Mesendoderm (in vitro differentiated cells): ENCODE data around the gene PEDS1.
A peak's percentile ranks its signal among the peaks of the same experiment; 100 is the strongest.

ENCODE experiments used
- DNase-seq: peaks from one replicate; pipeline ENCODE4 v3.0.0; 2013
- H2AK5ac ChIP-seq: 2 replicates; pipeline ENCODE4 v1.6.1; 2013; ENCODE audit warnings: low read length, inconsistent platforms
- H2BK120ac ChIP-seq: 2 replicates; pipeline ENCODE4 v1.6.1; 2013; ENCODE audit warnings: low read depth, mild to moderate bottlenecking, low read length, moderate library complexity, mixed read lengths
- H2BK15ac ChIP-seq: replicated peaks from 2 replicates; pipeline ENCODE4 v1.6.1; 2013; ENCODE audit warnings: low read depth, mild to moderate bottlenecking, moderate library complexity
- H2BK5ac ChIP-seq: 2 replicates; pipeline ENCODE4 v1.6.1; 2013; ENCODE audit warnings: low read length, inconsistent platforms
- H3K18ac ChIP-seq: 2 replicates; pipeline ENCODE4 v1.6.1; 2013; ENCODE audit warnings: mild to moderate bottlenecking, low read length, mixed read lengths
- H3K23ac ChIP-seq: one replicate; pipeline ENCODE4 v1.6.1; 2013; ENCODE audit warnings: low read length
- H3K27ac ChIP-seq: 2 replicates; pipeline ENCODE4 v1.5.1; 2013; ENCODE audit warnings: low read depth, mild to moderate bottlenecking, inconsistent platforms, low read length, moderate library complexity
- H3K27me3 ChIP-seq: 2 replicates; pipeline ENCODE4 v1.6.1; 2013; ENCODE audit warnings: low read length, control low read depth, mild to moderate bottlenecking, inconsistent platforms; ENCODE audit not compliant: insufficient read depth, poor library complexity
- H3K36me3 ChIP-seq: 2 replicates; pipeline ENCODE4 v1.6.1; 2013; ENCODE audit warnings: low read length, inconsistent platforms; ENCODE audit not compliant: control insufficient read depth, insufficient read depth
- H3K4ac ChIP-seq: one replicate; pipeline ENCODE4 v1.6.1; 2013; ENCODE audit warnings: low read depth, mild to moderate bottlenecking, low read length, moderate library complexity
- H3K4me1 ChIP-seq: 2 replicates; pipeline ENCODE4 v1.6.1; 2013; ENCODE audit warnings: low read depth, low read length, inconsistent platforms; ENCODE audit not compliant: control insufficient read depth
- H3K4me2 ChIP-seq: 2 replicates; pipeline ENCODE4 v1.6.1; 2013; ENCODE audit warnings: low read length
- H3K4me3 ChIP-seq: 2 replicates; pipeline ENCODE4 v1.5.1; 2013; ENCODE audit warnings: mild to moderate bottlenecking, low read length
- H3K56ac ChIP-seq: one replicate; pipeline ENCODE4 v1.6.1; 2013; ENCODE audit warnings: low read length
- H3K79me1 ChIP-seq: 2 replicates; pipeline ENCODE4 v1.6.1; 2013; ENCODE audit warnings: low read length, inconsistent platforms
- H3K79me2 ChIP-seq: 2 replicates; pipeline ENCODE4 v1.6.1; 2013; ENCODE audit warnings: mild to moderate bottlenecking, low read length; ENCODE audit not compliant: control insufficient read depth, insufficient read depth
- H3K9ac ChIP-seq: 2 replicates; pipeline ENCODE4 v1.6.1; 2013; ENCODE audit warnings: low read length, inconsistent platforms
- H4K5ac ChIP-seq: one replicate; pipeline ENCODE4 v1.6.1; 2013; ENCODE audit warnings: low read length
- H4K8ac ChIP-seq: one replicate; pipeline ENCODE4 v1.6.1; 2013; ENCODE audit warnings: low read depth, mild to moderate bottlenecking, control low read depth, low read length, moderate library complexity
- WGBS: extraction: QIAGEN DNeasy Blood & Tissue Kit; methylation state at CpG from one replicate; pipeline ENCODE4 v1.1.7; 2013; ENCODE audit warnings: low lambda C conversion rate, missing lambda C conversion rate; ENCODE audit not compliant: insufficient coverage; ENCODE audit errors: extremely low coverage; 5-methylcytosine and 5-hydroxymethylcytosine counted together

The PEDS1 gene

GRCh38 chr20:50122763-50123162, 30.8 kb downstream of the PEDS1 start:
- no peak for DNase-seq
- Histone ChIP-seq H2AK5ac (no peak overlapping the region), H2BK5ac (no peak overlapping the region), H3K9ac (no peak overlapping the region), H3K4me2 (no peak overlapping the region), H4K8ac (no peak overlapping the region), H3K79me1 (no peaks in the 10 kb centered on the region), H3K27ac (no peak overlapping the region), H3K4me3 (no peak overlapping the region), H3K4me1 (no peaks in the 10 kb centered on the region), H2BK15ac (no peak overlapping the region), H3K4ac (no peak overlapping the region), H3K56ac (no peak overlapping the region), H3K36me3 (peaks cover 15% of the 10 kb centered on the region), H2BK120ac (no peak overlapping the region), H3K23ac (no peak overlapping the region), H4K5ac (no peak overlapping the region), H3K79me2 (no peaks in the 10 kb centered on the region), H3K27me3 (no peaks in the 10 kb centered on the region), H3K18ac (no peak overlapping the region)
- WGBS: no CpG with 5 or more reads among the region's 4 CpGs

GRCh38 chr20:50121858-50122271, 31.7 kb downstream of the PEDS1 start:
- H3K36me3 ChIP-seq: peaks cover 10% of the 10 kb centered on the region
- no peak overlapping the region for H4K5ac ChIP-seq
- no peak overlapping the region for H2AK5ac ChIP-seq
- peak; percentile 74 for DNase-seq
- no peak overlapping the region for H3K4ac ChIP-seq
- H2BK15ac ChIP-seq: no peak overlapping the region
- no peaks in the 10 kb centered on the region for H3K27me3 ChIP-seq
- no peaks in the 10 kb centered on the region for H3K79me1 ChIP-seq
- no peak overlapping the region for H3K9ac ChIP-seq
- no peak overlapping the region for H4K8ac ChIP-seq
- H2BK120ac ChIP-seq: no peak overlapping the region
- H3K23ac ChIP-seq: no peak overlapping the region
- no peak overlapping the region for H3K4me3 ChIP-seq
- WGBS: no CpG with 5 or more reads among the region's 4 CpGs
- H3K27ac ChIP-seq: no peak overlapping the region
- H3K4me1 ChIP-seq: no peaks in the 10 kb centered on the region
- no peak overlapping the region for H3K18ac ChIP-seq
- H3K79me2 ChIP-seq: no peaks in the 10 kb centered on the region
- H2BK5ac ChIP-seq: no peak overlapping the region
- H3K4me2 ChIP-seq: no peak overlapping the region
- no peak overlapping the region for H3K56ac ChIP-seq

DNA sequence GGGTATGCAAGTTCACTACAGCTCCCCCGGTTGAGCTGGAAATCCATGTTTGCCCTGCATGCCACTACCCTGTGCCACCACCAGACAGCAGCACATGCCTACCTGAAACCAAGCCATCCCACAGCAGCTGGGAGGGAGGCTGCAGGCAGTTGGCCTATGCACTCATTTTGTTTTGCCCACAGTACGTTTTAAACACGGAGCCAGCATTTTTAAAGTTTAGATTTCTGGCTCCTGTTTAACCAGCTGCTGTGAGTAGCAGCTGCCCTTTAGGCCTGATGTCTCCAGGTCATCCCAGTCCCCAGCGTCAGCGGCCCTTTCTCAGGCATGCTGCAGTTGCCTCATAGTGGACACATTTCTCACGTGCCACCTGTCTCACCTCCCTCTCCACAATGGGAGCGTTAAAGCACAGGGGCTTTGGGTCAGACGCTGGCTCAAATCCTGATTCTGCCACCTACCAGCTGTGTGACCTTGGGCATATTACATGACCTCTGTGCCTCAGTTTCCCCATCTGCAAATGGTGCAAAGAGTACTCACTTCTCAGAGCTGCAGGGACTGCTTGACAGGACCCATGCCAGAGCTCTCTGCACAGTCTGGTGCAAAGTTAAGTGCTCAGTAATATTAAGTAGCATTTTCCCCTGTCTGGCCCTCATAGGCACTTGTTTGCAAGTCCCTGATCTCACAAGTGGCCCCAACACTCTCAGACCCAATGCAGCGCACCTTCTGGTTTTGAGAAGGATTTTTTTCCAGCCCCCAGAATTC, 32.4 kb downstream of the PEDS1 start:
- peak; percentile 80 for DNase-seq
- H3K56ac ChIP-seq: no peak overlapping the region
- no peak overlapping the region for H4K5ac ChIP-seq
- H3K27ac ChIP-seq: no peak overlapping the region
- no peaks in the 10 kb centered on the region for H3K27me3 ChIP-seq
- peaks cover 6% of the 10 kb centered on the region for H3K36me3 ChIP-seq
- no peak overlapping the region for H3K23ac ChIP-seq
- H3K4ac ChIP-seq: no peak overlapping the region
- H3K79me1 ChIP-seq: no peaks in the 10 kb centered on the region
- no peak overlapping the region for H3K4me2 ChIP-seq
- H3K79me2 ChIP-seq: no peaks in the 10 kb centered on the region
- no peak overlapping the region for H3K9ac ChIP-seq
- no peak overlapping the region for H2AK5ac ChIP-seq
- H2BK15ac ChIP-seq: no peak overlapping the region
- H3K4me3 ChIP-seq: no peak overlapping the region
- no peak overlapping the region for H2BK5ac ChIP-seq
- WGBS: no CpG with 5 or more reads among the region's 9 CpGs
- no peak overlapping the region for H2BK120ac ChIP-seq
- no peak overlapping the region for H3K18ac ChIP-seq
- no peaks in the 10 kb centered on the region for H3K4me1 ChIP-seq
- no peak overlapping the region for H4K8ac ChIP-seq

- Histone ChIP-seq H4K8ac (no peak overlapping the region), H3K4ac (no peak overlapping the region), H3K4me2 (no peak overlapping the region), H3K23ac (no peak overlapping the region), H2BK15ac (no peak overlapping the region), H3K27me3 (no peaks in the 10 kb centered on the region), H3K27ac (no peak overlapping the region), H3K79me2 (no peaks in the 10 kb centered on the region), H2BK5ac (no peak overlapping the region), H3K9ac (no peak overlapping the region), H3K56ac (no peak overlapping the region), H3K4me1 (no peaks in the 10 kb centered on the region), H3K79me1 (no peaks in the 10 kb centered on the region), H3K36me3 (no peaks in the 10 kb centered on the region), H3K4me3 (no peak overlapping the region), H3K18ac (no peak overlapping the region), H4K5ac (no peak overlapping the region), H2BK120ac (no peak overlapping the region), H2AK5ac (no peak overlapping the region)
- no peak for DNase-seq
- WGBS: no CpG with 5 or more reads among the region's 2 CpGs
These were observed 35.3 kb downstream of the PEDS1 start for GRCh38 chr20:50118203-50118602.

GRCh38 chr20:50116368-50116999, 37.0 kb downstream of the PEDS1 start:
- no peaks in the 10 kb centered on the region for H3K79me1 ChIP-seq
- WGBS: no CpG with 5 or more reads among the region's 19 CpGs
- peak overlapping the region; percentile 22 for H3K9ac ChIP-seq
- no peak overlapping the region for H3K27ac ChIP-seq
- H2BK120ac ChIP-seq: no peak overlapping the region
- peaks cover 3% of the 10 kb centered on the region for H3K4me1 ChIP-seq
- no peaks in the 10 kb centered on the region for H3K27me3 ChIP-seq
- peak overlapping the region; percentile 4 for H3K4me2 ChIP-seq
- no peak for DNase-seq
- H2BK5ac ChIP-seq: no peak overlapping the region
- no peak overlapping the region for H3K4me3 ChIP-seq
- no peak overlapping the region for H2BK15ac ChIP-seq
- H4K5ac ChIP-seq: no peak overlapping the region
- no peaks in the 10 kb centered on the region for H3K36me3 ChIP-seq
- H3K79me2 ChIP-seq: peaks cover 14% of the 10 kb centered on the region
- no peak overlapping the region for H4K8ac ChIP-seq
- no peak overlapping the region for H3K4ac ChIP-seq
- H3K18ac ChIP-seq: no peak overlapping the region
- peak overlapping the region; percentile 2 for H2AK5ac ChIP-seq
- peak overlapping the region; percentile 59 for H3K56ac ChIP-seq
- H3K23ac ChIP-seq: no peak overlapping the region
